HG03045 (cell line): ENCODE data around the gene RAB27B.

ENCODE experiments used
- ATAC-seq: cut with Tn5 transposase; IDR thresholded peaks from one replicate; pipeline ENCODE4 v1.9.1; 2021; ENCODE audit warnings: mild to moderate bottlenecking, moderate library complexity; ENCODE audit not compliant: unreplicated experiment

RAB27B gene

GRCh38 chr18:54859667-54860421, 31.6 kb downstream of the RAB27B start:
- no peak for ATAC-seq

GRCh38 chr18:54860941-54861340, 32.7 kb downstream of the RAB27B start:
- no peak for ATAC-seq

DNA sequence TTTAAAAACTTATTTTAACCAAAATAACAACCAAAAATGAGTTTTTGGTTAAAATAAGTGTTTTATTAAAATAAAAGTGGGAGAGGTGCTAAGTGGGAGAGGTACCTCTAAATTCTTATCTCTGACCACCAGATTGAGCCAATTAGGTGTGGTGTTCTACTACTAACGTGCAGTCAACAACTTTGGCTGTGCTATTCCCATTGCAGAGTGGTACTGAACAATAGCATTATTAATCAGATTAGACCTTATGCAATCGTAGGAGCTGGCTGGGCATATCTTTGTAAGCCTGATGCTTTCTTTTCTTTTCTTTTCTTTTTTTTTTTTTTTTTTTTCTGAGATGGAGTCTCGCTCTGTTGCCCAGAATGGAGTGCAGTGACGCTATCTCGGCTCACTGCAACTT, 38.9 kb downstream of the RAB27B start:
- no peak for ATAC-seq

GRCh38 chr18:54871231-54871630, 43.0 kb downstream of the RAB27B start:
- ATAC-seq: no peak

- ATAC-seq: no peak
Measured at GRCh38 chr18:54872681-54873080, 44.4 kb downstream of the RAB27B start.

DNA sequence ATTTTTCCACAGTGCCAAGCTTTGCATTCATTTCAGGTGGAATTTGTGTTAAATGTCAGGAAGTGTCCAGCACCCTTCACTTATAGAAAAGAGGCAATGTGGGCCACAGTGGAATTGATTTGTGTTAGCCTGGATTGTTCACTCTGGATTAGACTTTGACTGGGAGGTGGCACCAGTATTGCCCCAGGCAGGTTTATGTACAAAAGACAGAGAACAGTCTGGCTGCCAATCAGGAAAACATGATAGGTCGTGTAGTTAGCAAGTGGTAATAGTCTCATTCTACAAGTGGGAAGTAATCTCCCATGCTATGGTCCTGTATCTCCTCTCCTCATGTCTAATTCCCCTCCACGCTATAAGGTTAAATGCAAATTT, 45.6 kb downstream of the RAB27B start:
- no peak for ATAC-seq

GRCh38 chr18:54875063-54875462, 46.8 kb downstream of the RAB27B start:
- ATAC-seq: no peak

DNA sequence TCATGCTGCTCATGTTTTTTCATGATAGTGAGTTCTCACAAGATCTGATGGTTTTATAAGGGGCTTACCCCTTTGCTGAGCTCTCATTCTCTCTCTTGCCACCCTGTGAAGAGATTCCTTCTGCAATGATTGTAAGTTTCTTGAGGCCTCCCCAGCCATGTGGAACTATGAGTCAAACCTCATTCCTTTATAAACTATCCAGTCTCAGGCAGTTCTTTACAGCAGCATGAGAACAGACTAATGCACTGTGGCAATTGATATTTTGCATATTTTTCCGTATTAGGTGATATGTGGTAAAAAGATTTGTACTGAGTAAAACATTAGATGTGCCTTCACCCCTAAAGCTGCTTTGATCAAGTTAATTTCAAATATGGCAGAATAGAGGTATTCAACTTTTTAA, 48.8 kb downstream of the RAB27B start:
- ATAC-seq: no peak

- ATAC-seq: no peak
Measured at GRCh38 chr18:54878159-54878622, 49.9 kb downstream of the RAB27B start.

DNA sequence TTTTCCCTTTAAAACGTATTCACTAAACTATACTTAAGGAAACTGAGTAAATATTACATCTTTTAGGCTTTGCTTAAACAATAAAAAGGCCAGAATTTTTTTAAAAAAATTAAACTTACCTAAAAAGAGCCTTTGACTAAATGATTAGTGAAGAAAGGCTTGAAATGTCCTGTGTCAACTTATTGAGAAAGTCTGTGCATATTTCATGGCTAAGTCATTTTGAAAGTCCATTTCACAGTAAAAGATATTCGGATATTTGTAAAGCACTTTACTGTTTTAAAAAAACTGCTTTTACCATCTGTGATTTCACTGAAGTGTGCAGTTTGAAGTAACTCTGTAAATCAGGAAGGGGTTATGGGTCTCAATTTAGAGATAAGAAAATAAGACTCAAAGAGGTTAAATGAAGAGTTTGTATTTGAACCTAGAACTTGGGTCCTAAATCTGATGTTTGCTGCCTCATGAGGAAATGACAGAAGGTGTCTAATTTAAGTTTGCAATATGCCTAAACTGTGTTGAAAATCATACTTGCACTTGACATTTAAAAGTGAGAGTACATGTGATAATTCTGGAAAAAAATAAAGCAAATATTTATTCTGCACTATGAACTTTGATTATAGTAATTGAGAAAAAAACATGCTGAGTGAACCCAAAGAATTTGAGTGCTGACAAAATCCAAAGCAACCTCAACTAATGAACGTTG, 50.5 kb downstream of the RAB27B start:
- ATAC-seq: no peak

DNA sequence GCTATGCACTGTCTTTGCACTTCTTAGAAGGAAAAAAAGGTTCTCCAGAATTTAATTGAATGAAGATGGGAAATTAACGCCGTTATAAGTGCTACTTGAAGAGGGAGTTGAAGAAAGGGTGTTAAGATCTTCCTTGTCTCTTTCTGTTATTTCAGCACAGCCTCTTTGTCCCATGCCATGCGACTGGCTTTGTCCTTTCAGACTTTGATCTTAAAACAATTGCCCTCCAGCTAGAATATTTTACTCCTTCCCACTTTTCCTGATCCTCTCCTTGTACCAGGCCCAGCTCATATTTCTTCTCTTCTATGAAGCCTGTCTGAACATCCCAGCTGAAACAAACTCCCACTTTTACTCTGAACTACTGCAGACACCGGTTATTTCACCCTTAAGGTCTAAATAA, 51.4 kb downstream of the RAB27B start:
- ATAC-seq: no peak

DNA sequence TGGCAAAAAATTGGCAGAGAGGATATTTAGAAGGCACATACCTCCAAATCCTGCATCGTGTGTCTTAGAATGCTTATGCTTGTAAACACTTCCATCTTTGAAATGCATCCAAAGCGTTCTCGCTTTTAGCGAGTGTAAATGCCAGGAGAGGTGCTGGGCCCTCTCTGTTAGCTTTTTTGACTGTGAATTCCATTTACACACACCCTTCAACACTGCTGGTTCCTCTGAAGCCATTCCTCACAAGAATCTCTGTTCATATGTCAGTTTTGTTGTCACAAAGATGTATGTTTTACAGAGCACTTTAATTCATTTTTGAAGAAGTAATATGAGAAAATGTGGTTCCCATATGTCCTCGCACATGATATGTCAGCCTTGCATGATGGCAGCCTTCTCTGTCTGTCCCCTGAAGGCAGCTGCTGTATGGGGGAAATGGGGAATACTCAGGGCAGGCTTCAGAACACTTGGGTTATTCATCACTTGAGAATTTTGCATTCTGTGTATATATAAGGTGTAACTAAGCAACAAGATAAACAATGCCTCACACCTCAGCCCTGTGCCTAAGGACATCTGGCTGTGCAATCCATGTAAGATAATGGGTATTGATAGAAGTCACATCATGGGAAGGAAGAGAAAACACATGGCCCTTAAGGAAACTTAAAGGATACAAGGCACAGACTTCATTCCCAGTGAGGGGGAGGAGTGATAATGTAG, 52.3 kb downstream of the RAB27B start:
- ATAC-seq: no peak

- ATAC-seq: no peak
Measured at GRCh38 chr18:54881229-54881768, 53.0 kb downstream of the RAB27B start.

DNA sequence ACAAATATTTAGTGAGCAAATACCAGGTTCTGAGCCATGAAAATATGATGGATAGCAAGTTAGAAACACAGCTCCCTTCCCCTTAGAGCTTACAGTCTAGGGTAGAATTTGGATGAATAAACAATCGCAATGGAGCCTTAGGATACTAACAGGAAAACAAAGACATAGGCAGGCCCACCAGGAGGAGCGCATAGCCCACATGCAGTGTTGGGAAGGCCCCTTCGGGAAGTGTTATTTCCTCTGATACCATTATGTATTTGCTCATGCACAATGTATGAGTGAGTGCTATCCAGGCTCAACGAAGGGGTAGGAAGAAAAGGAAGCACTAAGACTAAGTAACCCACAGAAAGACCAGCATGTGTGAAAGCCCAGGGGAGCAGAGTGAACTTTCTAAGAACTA, 54.0 kb downstream of the RAB27B start:
- no peak for ATAC-seq

DNA sequence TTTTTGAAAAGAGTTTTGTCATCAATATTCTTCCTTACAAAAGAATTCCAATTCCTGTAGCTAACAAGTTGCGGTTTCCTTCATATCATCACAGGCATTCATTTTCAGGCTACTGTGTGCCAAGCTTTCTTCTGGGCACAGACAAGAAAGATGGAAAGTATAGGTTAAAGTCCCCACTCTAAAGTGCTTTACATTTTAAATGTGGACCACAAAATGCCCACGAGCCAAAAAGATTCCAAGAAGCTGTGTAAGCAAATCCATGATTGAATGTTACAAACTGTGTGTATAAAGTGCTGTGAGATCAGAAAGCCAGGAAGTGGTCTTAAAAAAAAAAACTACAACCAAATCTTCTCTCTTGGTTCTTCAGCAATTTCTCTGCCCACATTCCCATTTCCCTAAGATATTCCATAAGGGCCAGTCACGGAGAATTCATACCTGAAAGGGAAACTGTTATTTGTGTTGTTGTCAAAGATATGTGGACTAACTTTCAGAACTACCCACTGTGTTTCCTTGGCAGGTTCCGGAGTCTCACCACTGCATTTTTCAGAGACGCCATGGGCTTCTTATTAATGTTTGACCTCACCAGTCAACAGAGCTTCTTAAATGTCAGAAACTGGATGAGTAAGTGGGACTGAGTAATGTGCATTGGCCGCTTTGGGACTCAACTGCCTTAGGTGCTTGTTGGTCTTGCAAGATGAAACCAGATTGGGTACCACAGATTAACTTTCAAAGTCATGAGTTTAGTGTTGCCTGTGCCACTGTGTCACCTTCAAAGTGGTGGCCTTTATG, 55.7 kb downstream of the RAB27B start:
- ATAC-seq: no peak

DNA sequence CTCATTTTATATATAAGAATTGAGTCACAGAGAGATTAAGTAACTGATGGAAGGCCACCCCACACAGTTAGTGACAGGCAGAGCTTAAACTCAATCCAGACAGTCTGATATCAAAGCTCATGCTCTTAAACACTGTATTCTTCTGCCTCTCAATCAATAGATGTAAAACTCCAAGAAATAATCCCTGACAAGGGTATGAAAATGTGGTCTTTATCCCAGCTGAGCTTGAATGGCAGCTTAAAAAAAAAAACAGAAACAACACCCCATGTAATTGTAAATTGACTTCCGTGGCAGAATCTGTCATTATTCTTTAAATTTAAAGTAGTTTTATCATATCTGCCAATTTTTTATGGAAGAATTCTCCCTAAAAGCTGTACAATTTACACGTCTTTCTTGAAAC, 60.1 kb downstream of the RAB27B start:
- ATAC-seq: no peak

- no peak for ATAC-seq
Measured at GRCh38 chr18:54888933-54889332, 60.7 kb downstream of the RAB27B start.

- no peak for ATAC-seq
Measured at GRCh38 chr18:54899500-54899899, 71.2 kb downstream of the RAB27B start.

- no peak for ATAC-seq
Measured at GRCh38 chr18:54900290-54900689, 72.0 kb downstream of the RAB27B start.

DNA sequence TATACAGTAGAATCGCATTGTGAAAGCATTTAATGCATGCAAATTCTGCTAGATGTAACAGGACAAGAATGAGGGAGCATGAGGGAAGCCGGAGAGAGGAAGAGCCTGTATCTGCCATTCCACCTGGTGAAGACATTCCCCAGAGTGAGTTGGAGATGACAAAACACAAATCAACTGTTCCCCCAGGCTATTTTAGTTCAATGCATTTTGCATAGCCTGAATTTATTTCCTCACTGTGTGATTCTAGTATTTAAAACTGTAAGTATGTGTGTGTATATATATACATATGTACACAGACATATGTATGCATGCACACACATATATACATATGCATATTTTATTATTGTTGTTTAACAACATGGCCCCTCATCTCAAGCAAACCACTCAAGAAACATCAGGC, 76.3 kb downstream of the RAB27B start:
- ATAC-seq: no peak

GRCh38 chr18:54905629-54906028, 77.4 kb downstream of the RAB27B start:
- ATAC-seq: no peak
